RKO (cell line): ENCODE measurements around the gene MCTP1.

Source experiments
- DNase-seq: peaks from one replicate; pipeline ENCODE4 v3.0.0-alpha.2; 2016; ENCODE audit warnings: low spot score

The MCTP1 gene

DNA sequence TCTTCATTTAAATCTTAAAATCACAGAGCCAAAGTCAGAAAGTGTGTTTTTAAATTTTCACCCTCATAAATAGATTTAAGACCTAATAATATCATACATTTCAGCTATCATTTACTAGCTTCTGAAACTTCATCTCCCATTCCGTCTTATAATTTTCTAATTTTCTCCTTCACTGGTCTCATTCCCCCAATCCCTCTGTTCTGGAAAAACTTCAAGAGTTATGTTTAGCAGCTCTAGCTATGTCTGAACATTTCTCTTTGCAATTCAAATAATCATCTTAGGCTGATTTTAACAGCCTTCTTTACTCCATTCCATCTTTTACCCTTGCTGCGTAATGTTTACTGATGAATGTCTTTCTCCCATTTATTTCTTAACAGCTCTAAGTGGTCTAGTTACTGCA, 474.0 kb downstream of the MCTP1 start:
- no peak for DNase-seq

DNA sequence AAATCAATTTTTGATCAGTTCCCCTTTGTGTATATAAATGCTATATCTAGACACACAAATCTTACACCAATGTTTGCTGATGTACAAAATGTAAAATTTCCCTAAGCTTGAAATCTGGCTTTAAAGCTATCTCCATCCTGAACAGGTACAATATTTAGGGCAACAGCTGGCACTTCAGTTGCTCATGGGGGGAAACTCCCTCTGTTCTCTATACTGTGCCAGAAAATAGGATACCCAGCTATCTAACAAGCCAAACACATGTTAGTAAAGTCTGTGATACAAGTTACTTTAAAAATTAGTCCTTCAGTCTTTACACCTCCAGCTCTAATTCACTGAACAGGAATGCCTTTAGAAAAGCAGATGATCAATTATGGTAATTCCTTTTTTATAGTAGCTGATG, 474.6 kb downstream of the MCTP1 start:
- DNase-seq: no peak

DNA sequence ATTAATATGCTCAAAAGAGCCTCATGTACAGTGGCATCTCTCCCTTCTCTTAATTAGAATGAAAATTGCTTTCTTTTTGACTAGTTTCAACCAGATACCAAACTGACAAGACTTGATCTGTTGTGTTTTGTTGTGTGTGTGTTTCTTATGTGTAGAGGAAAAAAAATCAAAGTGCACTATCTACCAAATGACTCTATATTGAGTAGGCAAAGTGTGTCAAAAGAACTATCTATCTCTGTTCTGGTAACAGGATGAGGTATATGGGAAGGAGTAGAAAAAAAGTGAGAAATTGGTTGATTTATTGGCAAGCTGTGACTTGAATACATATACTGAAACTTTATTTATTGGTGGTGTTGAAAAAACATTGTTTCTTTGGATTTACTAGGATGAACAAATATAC, 476.4 kb downstream of the MCTP1 start:
- DNase-seq: no peak

DNA sequence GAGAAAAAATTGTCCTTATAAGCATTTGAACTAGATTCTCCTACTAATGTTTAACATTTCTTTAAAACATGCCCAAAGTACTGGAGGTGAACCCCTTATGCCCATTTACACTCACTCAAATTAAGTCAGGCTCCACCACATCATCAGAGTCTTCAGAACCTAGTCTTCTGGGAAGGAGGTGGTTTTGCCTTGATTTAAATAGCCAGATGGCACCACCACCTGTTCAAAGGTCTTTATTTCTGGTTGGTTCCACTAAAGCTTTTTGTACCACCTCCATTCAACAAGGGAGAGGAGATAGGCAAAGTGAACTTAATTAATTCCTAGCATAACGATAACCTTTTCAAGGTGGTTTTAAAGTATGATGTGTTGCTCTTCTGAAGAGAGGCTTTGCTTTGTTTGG, 476.9 kb downstream of the MCTP1 start:
- no peak for DNase-seq

DNA sequence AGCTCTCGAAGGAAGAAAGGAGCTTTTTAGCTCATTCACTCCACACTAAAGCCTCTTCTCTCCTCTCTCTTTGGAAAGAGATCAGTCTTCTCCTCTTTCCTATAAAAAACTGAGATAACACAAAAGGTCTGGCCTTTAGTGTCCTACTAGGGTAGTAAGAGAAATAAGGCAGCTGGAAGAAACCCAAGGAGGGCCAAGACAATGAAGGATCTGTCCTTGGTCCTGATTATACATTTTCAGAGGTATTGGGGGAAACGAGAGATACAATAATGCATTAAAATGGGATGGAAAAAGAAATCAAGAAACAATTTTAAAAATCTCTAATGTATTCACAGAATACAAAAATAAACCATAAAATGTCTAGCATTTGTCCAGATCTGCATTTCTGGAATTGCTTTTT, 482.4 kb downstream of the MCTP1 start:
- no peak for DNase-seq

DNA sequence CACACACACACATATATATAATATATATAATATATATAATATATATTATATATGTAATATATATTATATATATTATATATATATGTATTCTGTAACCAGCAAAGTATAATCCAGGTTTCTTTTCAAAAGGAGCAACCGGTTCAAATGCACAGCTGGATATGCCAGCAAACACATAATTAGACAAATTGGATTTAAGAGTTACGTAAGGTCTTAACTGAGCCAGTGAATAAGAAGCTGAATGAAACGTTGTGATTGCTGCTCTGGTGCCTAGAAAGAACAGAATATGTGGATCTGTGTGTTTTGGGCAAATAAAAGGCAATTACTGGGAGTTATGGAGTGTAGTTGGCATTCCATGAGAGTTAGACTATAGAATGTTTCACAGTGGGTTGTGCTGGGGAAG, 488.3 kb downstream of the MCTP1 start:
- no peak for DNase-seq

DNA sequence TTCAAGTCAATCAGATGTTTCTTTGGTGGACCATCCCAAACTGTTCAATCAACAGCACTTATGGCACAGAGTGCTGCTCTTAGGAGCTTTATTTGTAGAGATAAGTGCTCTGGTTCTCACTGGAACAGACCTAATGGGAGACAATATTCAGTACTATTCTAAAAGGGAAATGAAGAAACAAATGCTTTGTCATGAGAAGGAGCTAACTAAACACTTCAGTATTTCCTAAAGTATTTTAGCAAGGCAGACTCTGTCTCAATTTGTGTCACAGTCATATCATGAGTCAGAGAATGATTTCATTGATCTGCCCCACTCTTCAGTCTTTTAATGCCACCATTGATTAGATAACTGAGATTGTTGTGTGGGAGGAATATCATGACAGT, 491.1 kb downstream of the MCTP1 start:
- peak; percentile 15 for DNase-seq

DNA sequence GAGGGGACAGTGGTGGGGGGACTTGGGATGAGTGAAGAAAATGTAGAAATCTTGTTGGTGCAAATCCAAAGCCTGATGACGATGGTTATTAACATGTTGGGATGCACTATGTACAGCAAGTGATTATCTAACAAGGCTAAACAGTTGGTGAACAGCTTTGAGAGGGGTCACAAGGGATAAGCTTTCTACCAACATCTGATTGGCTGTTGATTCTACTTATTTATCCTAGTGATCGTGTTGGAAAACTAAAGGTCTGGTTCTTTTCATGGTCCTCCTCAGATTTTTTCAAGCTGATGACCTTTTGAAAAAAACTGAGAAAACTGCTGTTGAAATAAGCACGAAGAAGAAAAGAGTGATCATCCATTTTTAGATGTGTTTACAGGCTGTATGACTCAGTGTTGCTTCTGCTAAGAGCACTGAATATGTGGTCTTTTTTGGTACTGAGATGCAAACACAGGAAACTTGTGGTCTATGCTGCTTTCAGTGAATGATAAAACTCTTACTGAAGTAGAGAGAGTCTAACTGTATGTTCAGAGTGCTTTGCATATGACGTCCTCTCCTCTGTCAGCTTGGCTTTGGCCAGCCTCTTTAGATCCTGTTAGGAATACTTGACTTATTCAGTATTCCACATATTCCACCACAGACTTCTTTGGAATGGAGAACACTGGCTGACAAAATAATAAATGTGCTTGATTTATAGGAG, 491.6 kb downstream of the MCTP1 start:
- DNase-seq: no peak

DNA sequence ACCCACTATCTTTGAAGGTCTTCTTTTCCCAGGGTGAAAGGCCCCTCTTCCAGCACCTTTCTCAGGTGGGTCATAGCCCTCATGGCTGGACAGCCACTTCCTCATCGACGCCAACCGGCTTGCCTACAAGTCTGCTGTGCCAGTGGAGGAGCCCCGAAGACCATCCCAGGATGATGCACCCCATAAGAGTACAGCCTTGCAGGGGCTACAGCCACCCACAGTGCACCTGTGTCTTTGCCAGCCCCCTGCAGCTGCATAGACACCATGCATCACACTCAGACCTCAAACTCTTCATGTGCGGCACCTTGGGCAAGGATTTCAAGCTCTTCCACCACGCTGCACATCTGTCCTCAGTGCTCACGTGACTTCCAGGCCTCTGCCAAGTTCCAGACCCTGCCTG, 493.1 kb downstream of the MCTP1 start:
- DNase-seq: no peak

DNA sequence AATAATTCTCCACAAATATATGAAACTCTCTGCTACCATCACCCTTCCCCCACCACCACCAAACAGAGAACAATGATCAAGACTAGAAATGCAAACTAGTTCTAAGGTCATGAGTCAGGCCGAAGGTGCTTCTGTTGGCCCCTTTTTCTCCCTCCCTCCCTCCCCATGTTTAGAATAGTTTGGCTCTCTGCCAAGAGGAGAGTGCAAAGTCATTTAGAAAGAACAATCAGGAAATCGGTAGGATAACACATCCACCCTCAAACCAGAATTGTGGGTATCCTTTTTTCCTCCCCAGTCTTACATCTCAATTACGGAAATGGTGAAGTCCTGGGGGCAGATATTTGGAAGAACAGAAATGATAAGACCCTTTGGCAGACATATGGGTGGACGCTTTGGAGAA, 496.4 kb downstream of the MCTP1 start:
- no peak for DNase-seq

DNA sequence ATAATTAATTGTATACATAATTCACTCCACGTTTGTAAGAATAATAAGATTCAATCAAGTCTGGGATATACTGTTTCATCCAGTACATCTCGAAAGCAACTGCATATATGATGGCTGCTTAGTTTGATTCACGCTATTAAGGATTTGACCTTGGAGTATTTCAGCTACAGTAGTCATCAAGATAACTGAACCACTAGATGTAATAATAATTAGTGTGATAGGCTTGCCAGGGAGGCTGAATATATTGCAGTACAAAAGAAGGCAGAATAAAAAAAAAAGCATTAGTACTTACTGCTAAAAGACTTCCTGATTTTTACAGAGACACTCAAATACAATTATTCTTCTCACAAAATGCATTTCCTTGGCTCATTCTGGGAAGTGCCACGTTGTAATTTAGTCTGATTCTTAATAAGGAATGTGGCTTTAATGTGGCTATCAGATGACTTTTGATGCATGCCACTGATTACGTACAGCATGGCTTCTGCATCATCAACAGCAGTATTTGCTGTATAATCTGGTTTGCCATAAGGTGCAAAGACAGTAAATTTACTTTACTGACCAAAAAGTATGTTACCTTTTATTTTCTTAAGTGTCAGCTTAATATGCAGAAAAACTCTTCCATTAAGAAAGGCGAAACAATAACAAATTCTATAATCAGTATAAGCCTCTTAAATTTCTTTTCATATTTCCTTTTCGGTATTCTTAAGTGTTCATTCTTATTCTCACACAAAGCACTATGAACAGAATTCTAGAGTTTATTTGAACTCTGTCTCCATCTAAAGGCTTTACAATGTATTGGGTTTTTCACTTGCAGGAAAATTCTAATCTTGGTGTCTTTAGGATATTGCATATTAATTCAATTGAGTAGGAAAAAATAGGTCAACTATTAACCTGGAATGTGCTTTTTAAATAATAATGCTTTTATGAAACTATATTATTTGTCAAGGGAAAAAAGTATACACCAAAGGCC, 500.1 kb downstream of the MCTP1 start:
- peak; percentile 9 for DNase-seq

DNA sequence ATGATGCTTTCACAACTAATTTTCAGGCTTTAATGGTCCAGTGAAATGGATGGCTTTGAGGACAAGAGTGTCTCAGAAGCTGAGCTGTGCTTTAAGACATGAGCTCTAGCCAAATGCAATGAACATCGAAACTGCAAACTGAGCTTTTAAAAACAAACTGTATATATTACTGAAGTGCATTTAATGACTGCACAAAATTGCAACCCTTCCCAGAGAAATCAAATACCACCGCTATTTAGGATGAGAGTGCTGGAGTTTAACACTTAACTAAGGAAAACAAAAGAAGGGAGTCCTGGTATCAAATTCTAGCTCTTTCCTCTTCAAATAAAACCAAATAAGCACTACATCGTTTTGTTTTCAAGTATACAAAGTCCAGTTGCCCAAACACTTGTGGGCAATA, 502.5 kb downstream of the MCTP1 start:
- no peak for DNase-seq

DNA sequence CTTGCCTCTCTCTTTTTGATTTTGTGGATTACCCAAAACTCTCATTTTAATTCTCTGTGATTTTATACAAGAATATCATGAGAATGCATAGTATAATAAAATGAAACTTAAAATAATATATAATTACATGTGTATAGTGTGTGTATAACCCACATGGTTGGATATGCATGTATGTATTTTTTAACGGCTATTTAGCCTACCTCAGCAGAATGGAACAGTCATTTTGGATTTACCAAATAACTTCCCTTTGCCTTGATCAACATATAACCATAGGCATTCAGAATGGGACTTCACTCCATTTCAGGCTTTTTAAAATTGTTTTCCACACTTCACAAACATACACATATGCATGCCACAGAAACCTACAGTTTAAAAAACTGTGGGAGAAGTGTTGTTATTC, 505.2 kb downstream of the MCTP1 start:
- DNase-seq: no peak

DNA sequence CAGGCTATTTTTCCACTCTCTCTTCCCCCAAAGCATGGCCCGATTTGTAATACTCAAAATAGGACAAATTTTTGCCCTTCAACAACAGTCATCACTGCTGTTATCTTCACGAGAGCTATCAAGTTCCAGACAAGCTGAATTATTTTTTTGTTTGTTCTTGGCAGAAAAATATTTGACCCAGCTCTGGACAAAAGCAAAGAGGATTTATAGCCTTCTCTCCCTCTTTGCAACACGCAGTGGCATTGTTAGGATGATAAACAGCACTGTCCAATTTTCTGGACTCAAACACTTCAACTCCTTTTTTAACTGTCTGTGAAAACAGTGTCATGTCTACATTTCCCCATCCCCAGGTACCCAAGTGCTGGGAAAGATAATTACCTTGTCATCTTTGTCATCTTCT, 506.2 kb downstream of the MCTP1 start:
- no peak for DNase-seq

DNA sequence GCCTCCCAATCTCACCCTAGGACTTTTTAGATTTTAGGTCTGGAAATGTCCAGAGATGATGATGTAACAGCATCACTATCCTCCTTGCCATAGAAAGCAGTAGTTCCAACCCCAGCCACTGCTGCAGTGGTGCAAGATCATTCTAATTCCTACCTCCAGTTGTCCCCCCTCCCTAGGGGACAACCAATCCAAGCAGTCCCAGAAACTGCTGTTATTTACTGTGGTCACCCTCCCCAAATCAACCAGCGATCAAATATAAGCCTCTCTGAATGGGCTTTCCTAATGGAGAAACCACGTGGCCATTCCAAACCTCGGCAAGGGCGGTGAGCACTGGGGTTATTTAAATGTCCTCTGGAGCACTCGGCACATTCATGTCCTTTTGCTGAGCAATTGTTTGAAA, 506.6 kb downstream of the MCTP1 start:
- DNase-seq: no peak

DNA sequence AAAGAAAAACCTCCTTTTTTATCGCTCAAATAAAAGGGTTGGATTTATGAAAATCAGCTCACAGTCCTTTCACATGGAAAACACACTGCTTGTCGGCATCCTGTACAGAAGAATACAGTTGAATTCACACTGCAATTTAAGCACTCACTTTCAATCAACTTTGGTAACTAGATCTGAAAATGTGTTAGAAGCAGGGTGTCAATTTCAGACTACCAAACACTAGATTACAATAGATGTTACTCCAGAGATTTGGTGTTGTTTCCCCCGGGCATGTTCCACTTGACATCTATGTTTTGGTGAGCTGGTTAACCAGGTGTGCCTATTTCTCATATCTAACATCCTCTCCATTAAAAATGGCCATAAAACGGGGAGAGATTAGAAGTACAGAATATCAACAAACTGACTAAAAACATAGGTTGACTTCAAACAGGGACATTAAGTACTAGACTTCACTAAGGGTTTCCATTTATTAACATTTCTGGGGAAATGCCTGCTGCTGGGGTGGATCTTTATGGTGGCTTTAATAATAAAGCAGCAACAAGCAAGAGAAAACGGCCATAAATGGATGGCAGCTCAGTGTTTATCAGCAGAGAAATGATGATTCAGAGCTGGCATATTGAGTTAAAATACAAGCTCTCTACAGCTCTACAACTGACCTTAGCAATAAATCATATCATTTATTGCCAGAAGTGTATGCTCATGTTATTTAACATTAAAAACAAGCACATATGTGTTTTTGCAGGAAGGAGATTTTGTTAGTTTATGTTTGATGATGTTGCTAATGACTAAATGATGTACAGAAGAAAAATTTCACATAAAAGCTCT, 507.6 kb downstream of the MCTP1 start:
- no peak for DNase-seq

DNA sequence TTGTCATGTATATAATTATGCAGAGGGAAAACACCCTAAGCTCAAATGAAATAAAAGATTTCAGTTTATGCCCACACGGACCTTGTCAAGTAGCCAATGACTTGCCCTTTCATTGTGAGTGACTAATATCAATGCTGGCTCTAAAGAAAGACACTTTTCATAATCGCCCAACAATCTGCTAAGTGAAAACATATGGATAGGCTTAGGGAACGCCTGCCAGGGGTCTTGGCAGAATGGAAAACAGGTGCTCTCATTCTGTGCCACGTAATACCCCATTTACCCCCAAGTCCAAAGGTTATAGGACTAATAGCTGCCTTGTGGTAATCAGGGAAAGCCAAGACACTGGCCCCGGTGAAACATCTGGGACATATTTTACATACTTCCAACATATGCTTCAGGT, 508.7 kb downstream of the MCTP1 start:
- DNase-seq: no peak

DNA sequence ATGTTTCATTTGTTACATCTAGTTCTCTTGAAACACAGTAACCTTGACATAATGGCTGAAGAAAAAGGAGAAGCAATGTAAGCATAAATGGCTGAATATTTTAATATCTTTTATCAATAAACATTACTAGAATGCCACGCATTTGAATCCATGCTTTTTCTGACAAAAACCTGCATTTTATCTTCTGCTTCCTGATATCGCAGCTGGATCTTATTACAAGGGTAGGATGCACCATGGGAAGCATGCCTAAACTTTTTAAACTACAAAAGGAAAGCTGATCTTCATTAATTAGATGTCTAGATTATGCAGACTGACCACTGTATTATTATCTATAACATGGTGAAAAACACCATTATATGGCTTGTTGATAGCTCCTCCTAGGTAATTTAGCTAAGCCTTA, 509.8 kb downstream of the MCTP1 start:
- no peak for DNase-seq

DNA sequence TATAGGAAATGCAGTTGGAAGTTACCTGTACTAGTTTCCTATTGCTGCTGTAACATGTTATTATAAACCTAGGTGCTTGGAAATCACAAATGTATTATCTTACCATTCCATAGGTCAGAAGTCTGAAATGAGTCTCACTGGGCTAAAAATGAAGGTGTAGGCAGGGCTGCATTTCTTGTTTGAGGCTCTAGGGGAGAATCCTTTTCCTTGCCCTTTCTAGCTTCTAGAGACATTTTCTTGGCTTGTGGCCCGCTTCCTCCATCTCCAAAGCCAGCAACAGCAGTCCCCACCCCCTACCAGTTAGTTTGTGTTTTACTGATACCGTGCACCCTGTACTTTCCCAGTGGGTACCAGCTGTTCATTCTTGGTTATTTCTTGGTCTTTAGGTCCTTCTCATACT, 513.2 kb downstream of the MCTP1 start:
- no peak for DNase-seq

DNA sequence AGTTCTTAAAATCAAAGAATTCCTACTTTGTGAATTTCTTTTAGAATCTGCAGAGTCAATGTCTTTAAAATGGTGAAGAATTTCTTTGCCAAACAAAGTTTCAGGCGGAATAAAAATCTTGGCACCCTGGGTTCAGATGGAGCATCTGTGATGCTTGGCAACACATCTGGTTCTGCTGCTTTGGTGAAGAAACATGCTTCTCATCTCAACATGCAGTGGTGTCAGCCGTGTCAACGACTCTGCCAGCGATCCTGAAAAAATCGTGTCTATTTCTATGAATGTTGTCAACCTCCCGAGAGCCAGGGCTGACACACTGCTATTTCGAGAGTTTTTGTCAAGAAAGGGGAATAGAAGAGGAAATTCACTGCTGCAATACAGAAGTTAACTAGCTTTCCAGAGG, 514.9 kb downstream of the MCTP1 start:
- DNase-seq: no peak

DNA sequence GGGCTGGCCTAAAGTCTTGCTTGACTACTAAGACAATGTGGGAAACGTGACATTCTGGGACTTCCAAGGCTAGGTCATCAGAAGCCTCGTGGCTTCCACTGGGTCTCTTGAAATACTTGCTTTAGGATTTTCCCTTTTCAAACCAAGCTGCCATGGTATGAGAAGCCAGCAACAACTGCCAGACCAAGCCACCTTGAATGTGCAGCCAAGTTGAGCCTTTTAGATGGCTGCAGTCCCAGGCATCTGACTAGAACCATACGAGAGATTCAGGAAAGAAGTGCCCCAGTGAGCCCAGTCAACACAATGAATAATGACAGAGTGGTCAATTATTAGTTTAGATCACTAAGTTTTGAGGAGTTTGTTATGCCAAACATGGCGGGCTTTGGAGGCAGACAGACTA, 523.1 kb downstream of the MCTP1 start:
- no peak for DNase-seq

DNA sequence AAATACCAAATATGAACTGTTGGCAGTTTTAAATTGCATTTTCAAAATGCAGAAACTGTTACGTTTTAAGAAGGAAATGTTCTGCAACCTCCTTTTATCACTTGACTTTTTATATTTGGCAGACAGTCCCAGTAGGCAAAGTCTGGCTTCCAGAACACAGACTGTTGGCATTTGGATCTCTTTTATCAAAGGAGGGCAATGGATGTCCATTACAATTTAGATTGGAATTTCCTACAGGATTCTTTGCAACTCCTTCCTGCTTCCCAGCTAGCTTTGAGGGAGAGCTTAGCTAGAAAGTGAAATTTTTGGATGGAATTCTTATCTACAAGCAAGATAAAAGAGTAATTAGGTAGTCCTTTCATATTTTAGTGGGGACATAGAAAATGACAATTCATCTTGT, 523.8 kb downstream of the MCTP1 start:
- DNase-seq: no peak

DNA sequence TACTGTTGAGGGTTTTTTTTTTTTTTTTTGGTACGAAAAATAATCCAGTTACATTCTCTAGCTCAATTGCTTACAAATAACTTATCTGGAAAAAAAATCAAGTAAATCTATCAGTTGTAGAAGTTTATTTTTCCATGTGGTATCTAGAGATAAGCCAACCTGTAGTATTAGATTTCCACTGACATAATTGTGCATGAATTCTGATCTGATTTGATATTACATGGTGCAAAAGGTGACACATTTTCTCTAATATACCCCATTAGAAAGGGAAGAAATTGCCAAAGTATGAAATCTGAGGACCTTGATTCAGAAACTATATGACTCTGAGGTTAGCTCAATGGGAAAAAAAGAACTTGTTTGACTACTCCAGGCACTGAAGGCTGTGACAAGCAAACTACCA, 524.9 kb downstream of the MCTP1 start:
- no peak for DNase-seq
